ENCODE results near the gene GPRC5D. TPM values are rescaled to one million over a fixed set of nuclear protein-coding genes. Genes with fewer than 3 reads are reported as not detected.

The GPRC5D gene
- total RNA-seq, 6 experiments from 2014 or later: not detected

DNA sequence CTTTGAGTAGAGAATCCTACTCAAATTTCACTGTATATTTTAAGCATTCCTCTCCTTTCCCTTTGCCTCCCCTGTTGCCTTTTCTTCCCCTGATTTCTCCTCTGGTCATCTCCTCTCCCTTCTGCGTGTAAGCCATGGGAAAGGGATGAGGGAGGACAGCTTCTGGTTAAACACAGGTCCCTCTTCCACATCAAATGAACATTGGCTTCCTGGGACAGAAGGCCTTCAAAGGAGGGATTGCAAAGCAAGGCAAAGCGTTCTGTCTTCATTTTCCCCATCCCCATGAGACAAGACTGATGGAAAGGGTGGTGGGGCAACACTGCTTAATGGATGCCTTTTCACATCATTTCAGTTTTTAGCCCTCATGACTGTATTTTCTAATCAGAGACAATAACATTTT is 34.5 kb downstream of the GPRC5D start:
- Histone ChIP-seq H3K27me3 (no peaks in the 10 kb centered on the region), H3K36me3 (no peaks in the 10 kb centered on the region), H3K4me3 (no peak overlapping the region), H3K9me3 (no peaks in the 10 kb centered on the region), H3K4me1 (peaks cover 0 to 4% (median 0%) of the 10 kb centered on the region in 4 donors), H3K27ac (no peak overlapping the region)
- WGBS (ENCODE audit: insufficient coverage, low coverage, low lambda C conversion rate, missing lambda C conversion rate): 72% methylated on average over 2 of the region's 2 CpGs
- DNase-seq (no peak), ATAC-seq (no peak)
- TF ChIP-seq, protein P1, sequence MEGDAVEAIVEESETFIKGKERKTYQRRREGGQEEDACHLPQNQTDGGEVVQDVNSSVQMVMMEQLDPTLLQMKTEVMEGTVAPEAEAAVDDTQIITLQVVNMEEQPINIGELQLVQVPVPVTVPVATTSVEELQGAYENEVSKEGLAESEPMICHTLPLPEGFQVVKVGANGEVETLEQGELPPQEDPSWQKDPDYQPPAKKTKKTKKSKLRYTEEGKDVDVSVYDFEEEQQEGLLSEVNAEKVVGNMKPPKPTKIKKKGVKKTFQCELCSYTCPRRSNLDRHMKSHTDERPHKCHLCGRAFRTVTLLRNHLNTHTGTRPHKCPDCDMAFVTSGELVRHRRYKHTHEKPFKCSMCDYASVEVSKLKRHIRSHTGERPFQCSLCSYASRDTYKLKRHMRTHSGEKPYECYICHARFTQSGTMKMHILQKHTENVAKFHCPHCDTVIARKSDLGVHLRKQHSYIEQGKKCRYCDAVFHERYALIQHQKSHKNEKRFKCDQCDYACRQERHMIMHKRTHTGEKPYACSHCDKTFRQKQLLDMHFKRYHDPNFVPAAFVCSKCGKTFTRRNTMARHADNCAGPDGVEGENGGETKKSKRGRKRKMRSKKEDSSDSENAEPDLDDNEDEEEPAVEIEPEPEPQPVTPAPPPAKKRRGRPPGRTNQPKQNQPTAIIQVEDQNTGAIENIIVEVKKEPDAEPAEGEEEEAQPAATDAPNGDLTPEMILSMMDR (IDR thresholded peaks at IDR 0.05): no peak
- TF ChIP-seq POLR2A (IDR thresholded peaks at IDR 0.05): no peak
- intact Hi-C loops (cut with DNase I): loop anchor here (10.0 kb wide), 3 partner anchors 57 to 297 kb away; no protein-coding TSS in a partner anchor

DNA sequence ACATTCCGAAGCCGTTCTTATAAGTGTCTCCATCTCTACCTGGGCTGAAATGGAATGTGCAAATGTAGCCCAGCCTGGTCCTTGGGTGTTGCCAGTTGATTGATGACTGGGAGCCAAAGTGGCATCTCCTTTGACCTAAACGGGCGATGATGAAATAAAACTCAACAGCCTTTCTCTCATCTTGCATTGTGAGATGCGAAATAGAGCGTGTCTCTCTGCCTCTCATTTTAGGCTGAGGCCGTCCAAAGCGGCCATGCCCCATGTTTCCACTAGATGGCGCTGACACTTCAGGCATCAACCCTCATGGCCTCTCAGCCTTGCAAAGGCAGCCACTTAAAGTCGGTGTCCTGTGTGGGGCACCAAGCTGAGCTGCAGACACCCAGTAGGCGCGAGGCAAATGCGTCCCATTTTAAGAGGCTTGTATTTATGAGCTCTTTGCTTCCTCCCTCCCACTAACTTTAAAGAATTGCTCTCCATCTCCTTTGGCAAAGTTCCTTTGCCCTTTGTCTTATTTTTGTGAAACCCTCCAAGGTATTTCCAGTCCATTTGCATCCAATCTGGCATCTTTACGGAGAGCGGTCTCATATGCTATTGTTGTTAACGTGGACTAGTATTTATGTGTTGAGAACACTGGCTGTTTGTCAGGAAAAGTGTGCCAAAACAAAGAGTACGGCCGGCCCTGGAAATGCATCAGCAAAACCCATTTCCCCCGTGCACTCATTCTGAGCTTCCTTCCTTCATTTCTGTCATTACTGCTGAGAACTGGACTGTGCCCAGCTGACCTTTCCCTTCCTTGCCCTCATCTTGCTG is 35.6 kb downstream of the GPRC5D start:
- Histone ChIP-seq H3K27me3 (no peaks in the 10 kb centered on the region), H3K9me3 (no peaks in the 10 kb centered on the region), H3K27ac (no peak overlapping the region), H3K4me3 (no peak overlapping the region), H3K4me1 (peaks cover 0 to 4% (median 0%) of the 10 kb centered on the region in 4 donors), H3K36me3 (no peaks in the 10 kb centered on the region)
- WGBS (ENCODE audit: insufficient coverage, low coverage, low lambda C conversion rate, missing lambda C conversion rate): 22% methylated on average over 13 of the region's 19 CpGs
- ATAC-seq (peak; percentile 97 to 99 (median 98)), DNase-seq (peak; percentile 78 to 85 (median 82))
- TF ChIP-seq POLR2A (IDR thresholded peaks at IDR 0.05): no peak
- TF ChIP-seq, protein P1 (IDR thresholded peaks at IDR 0.05): peak; percentile 96 to 99 (median 98)
- intact Hi-C loops (cut with DNase I): loop anchor here (10.0 kb wide), 3 partner anchors 58 to 298 kb away; no protein-coding TSS in a partner anchor

DNA sequence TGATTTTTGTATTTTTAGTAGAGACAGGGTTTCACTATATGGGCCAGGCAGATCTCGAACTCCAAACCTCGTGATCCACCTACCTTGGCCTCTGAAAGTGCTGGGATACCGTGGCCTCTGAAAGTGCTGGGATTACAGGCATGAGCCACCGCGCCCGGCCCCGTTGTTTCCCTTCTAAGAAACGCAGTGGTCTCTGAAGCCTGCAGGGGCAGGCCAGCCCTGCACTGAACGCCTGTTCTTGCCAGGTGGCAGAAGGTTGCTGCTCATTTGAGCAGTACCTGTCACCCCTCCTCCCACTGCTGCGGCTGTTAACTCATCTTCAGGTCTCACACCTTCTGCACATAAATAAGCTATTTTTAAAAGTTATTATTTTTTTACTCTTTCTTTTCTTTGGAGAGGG is 36.3 kb downstream of the GPRC5D start:
- DNase-seq: no peak
- no peaks in the 10 kb centered on the region for H3K9me3 ChIP-seq
- ATAC-seq: no peak
- H3K27me3 ChIP-seq: no peaks in the 10 kb centered on the region
- no peak overlapping the region for H3K27ac ChIP-seq
- H3K4me1 ChIP-seq: peaks cover 0 to 4% (median 0%) of the 10 kb centered on the region in 4 donors
- H3K4me3 ChIP-seq: no peak overlapping the region
- intact Hi-C loops (cut with DNase I): loop anchor here (10.0 kb wide), 3 partner anchors 59 to 299 kb away; no protein-coding TSS in a partner anchor
- no peaks in the 10 kb centered on the region for H3K36me3 ChIP-seq
- 68% methylated on average over 10 of the region's 10 CpGs for WGBS (ENCODE audit: insufficient coverage, low coverage, low lambda C conversion rate, missing lambda C conversion rate)
- TF ChIP-seq, protein P1 (IDR thresholded peaks at IDR 0.05): no peak

DNA sequence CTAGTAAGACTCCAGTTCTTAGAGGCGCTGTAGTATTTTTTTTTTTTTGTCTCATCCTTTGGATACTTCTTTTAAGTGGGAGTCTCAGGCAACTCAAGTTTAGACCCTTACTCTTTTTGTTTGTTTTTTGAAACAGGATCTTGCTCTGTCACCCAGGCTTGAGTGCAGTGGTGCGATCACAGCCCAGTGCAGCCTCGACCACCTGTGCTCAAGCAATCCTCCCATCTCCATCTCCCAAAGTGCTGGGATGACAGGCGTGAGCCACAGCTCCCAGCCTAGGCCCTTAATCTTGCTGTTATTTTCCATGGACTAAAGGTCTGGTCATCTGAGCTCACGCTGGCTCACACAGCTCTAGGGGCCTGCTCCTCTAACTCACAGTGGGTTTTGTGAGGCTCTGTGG is 39.3 kb downstream of the GPRC5D start:
- DNase-seq (no peak), ATAC-seq (no peak)
- H3K9me3 ChIP-seq: no peaks in the 10 kb centered on the region
- intact Hi-C loops (cut with DNase I): loop anchor here (10.0 kb wide), 3 partner anchors 62 to 302 kb away; no protein-coding TSS in a partner anchor
- H3K27ac ChIP-seq: no peak overlapping the region
- H3K4me1 ChIP-seq: peaks cover 0 to 4% (median 0%) of the 10 kb centered on the region in 4 donors
- no peak overlapping the region for H3K4me3 ChIP-seq
- TF ChIP-seq, protein P1 (IDR thresholded peaks at IDR 0.05): no peak
- no peak for TF ChIP-seq POLR2A (IDR thresholded peaks at IDR 0.05)
- H3K36me3 ChIP-seq: no peaks in the 10 kb centered on the region
- H3K27me3 ChIP-seq: no peaks in the 10 kb centered on the region
- 85% methylated on average over 4 of the region's 5 CpGs for WGBS (ENCODE audit: insufficient coverage, low coverage, low lambda C conversion rate, missing lambda C conversion rate)

All from right lobe of liver (tissue), 6 donors.